T-helper 22 cell (primary cell): ENCODE data around the gene MT4.

Experiments used
- DNase-seq: peaks from one replicate; pipeline ENCODE4 v3.0.0-alpha.2; 2020; ENCODE audit warnings: low read depth

MT4 gene

DNA sequence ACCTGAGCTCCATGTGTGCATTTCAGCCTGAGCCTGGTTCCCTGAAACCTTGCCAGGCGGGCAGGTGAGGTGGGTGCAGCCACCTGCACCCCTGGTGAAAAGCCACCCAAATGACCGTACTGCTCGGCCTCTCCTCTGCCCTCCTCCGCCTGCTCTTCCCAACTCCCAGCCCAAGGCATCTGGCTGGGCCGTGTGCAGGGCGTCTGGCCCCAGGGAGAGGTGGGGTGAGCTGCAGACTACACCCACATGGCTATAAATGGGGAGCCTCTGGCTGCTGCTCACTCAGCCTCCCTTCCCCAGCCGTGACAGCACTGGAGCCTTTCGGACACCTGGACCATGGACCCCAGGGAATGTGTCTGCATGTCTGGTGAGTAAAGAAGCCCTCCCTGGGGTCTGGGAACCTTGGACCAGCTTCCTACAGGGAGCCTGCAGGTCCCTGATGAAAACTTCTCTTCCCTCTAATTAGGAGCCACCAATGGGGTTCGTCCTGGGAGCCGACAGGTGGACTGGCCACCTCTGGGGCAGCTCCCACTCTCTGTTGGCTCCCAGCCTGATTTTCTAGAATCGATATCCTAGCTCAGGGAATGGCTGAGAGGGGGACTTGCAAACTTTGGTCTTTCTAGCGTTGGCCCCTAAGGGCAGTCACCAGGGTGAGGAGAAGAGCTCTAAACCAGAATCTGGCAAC lies at the start of gene MT4:
Gene MT4 (plus strand): TSS at position 281 of the 685 bp plus-strand sequence. CDS start 56 bp downstream, at position 337.
- DNase-seq = no peak

GRCh38 chr16:56515665-56516064 lies 49.2 kb upstream of the MT4 start:
- no peak for DNase-seq

- no peak for DNase-seq
These were observed 47.7 kb upstream of the MT4 start for GRCh38 chr16:56517206-56517605.

DNA sequence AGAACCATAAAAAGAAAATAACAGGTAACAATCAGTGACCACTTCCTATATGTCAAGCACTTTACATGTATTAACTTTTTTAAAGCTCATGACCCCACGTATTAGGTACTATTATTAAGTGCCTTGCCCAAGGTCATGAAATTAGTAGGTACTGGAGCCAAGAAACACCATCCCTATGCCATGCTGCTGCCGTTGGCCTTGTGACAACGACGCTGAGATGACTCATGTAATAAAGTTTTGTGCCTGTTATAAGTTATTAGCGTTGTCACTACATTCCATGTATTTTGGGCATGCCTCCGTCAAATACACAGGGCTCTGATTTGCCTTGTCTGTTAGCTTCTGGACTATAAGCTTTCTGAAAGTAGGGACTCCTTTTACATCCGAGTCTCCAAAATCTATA lies 46.4 kb upstream of the MT4 start:
- DNase-seq = no peak

GRCh38 chr16:56519459-56520250 lies 45.2 kb upstream of the MT4 start, which contains the start of gene BBS2:
BBS2 (minus strand) TSS chr16:56520024; CDS start chr16:56519862, 162 bp downstream.
- peak; percentile 76 for DNase-seq

GRCh38 chr16:56520251-56520577 lies 44.7 kb upstream of the MT4 start:
- DNase-seq = no peak

- DNase-seq = no peak
These were observed 39.6 kb upstream of the MT4 start for GRCh38 chr16:56525236-56525635.

GRCh38 chr16:56530872-56531271 lies 34.0 kb upstream of the MT4 start:
- no peak for DNase-seq

DNA sequence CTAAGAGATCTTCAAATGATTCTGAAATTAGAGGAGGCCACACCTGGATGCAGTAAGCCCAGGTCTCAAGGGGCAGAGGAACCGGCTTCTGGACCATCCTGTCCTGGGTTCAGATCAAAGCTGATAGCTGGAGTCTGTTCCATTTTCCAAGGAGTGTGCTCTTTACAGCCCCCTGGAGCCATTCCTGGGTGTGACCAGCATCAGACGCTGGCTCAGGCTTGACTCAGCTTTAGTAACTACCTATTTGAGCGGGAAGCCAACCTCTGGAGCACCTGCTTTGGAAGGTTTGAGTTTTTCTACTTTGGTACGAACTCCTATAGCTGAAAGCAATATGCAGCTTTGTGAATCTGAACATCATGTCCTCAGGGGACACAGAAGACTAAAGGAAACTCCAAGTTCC lies 32.2 kb upstream of the MT4 start:
- no peak for DNase-seq

DNA sequence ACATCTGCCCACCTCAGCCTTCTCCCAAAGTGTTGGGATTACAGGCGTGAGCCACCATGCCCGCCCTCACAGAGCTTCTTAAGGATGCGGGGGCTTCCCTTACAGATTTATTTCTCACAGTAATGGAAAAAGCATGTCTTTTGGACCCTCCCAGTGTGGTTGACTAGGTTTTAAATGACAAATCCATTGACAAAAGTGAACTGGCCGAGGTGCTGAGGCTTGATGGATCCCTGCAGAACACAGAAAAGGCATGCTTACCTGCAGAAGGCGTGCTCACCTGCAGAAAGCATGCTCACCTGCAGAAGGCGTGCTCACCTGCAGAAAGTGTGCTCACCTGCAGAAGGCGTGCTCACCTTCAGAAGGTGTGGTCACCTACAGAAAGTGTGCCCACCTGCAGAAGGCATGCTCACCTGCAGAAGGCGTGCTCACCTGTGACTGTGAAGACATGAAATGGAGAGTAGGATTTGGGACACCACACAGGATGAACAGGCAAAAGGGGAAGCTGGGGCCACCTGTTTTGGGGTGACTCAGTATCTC lies 30.0 kb upstream of the MT4 start:
- no peak for DNase-seq

GRCh38 chr16:56538331-56538730 lies 26.5 kb upstream of the MT4 start:
- no peak for DNase-seq

DNA sequence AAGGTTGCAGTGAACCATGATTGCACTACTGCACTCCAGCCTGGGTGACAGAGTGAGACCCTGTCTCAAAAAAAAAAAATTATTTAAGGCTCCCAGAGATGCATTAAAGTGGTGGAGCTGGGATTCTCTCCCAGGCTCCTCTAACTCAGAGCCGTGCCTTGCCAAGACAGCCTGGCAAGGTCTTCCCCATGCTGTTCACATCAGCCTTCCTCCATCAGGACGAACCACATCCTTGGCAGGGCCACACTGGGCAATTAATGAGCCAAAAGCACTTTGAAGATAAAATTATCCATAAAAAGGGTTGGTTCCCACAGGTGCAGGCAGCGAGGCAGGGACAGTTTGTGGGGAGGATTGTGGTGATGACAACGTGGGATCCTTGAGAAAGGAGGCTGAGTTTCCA lies 25.2 kb upstream of the MT4 start:
- no peak for DNase-seq

GRCh38 chr16:56542039-56542438 lies 22.8 kb upstream of the MT4 start:
- no peak for DNase-seq

DNA sequence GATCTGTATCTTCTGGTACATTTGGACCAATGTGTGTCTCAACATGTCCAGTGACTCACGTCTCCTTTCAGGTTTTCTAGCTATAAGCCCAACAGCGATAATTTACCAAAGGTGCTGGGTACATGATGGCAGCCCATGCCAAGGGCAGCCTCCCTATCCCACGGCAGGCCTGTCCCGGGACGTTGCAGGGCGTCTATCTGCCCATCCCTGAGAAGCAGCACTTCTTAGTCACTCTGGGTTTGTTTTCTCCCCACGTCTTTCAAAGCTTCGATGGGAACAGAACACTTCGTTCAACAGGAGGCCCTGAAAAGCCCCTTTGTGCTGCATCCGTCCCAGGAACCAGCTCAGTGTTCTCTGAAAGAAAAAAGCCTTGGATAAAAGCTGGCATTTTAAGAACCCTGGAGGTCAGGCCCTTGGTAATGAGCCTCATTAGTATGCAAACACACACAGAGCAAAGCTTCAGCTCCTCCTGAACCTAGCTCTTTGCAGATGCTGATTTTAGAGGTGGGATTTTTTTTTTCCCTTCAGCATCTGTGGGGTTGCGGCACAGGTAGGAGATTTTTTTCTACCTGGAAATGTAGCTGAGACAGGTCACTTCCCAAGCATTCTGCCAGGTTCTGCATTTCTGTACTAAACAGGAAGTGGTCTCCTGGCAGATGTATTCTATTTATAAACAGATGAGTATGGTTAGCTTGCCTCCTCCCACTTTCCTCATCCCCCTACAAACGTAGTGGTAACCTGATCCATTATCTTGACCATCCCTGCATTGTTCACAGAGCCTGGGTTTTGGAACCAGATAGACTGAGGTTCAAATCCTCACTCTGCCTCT lies 17.5 kb upstream of the MT4 start:
- DNase-seq = no peak

- no peak for DNase-seq
These were observed 16.8 kb upstream of the MT4 start for GRCh38 chr16:56547949-56548567.

- DNase-seq = no peak
These were observed 15.7 kb upstream of the MT4 start for GRCh38 chr16:56549161-56549560.

DNA sequence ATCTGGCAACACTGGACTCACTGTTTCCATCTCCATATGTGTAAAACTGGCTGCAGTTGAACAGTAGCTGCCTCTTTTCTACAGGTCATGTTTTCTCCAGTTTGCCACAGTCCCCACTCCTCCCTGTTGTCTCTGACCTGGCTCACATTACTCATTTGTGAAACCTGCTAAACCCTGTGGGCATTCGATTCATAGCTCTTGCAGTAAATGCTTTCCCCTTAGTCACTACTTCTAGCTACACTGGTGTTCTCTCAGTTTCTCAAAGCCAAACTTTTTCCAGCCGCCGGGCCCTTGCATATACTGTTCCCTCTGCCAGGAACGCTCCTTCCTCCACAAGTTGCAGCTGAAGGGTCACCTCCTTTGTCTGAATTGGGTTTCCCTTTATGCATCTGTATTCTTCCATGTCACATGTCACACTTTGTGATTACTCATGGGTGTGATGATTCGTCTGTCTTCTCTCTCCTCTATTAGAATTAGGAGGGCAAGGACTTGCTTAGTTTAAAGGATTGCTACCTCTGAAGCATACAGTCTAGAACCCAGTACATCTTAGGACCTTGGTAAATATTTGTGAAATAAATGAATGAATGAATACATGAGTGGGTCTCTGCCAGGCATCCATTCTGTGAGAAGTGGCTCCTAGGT lies 15.0 kb upstream of the MT4 start:
- no peak for DNase-seq

GRCh38 chr16:56551796-56552738 lies 12.8 kb upstream of the MT4 start:
- DNase-seq = no peak

- no peak for DNase-seq
These were observed 10.4 kb upstream of the MT4 start for GRCh38 chr16:56554441-56554840.

DNA sequence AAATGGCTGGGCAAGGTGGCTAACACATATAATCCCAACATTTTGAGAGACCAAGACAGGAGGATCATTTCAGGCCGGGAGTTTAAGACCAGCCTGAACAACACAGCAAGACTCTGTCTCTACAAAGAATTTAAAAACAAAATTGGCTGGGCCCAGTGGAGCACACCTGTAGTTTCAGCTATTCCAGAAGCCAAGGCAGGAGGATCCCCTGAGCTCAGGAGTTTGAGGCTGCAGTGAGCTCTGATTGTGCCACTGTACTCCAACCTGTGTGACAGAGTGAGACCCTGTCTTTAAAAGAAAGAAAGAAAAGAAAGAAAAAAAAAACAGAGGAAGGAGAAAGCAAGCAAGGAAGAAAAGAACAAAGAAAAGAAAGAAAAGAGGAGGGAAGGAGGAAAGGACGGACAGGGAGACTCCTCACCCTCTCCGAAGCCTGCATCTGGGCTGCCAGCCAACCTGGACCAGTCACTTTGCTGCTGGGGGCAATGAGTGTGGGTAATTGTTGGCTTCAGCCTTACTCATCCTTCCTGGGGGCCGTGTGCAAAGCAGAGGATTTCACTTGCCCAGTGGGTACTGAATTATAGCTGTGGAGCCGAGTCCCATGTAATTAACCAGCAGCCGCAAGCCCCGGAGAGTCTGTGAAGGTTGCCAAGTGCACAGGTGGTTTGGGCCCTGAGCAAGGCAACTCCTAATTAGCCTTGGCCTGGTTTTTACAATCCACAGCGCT lies 6.7 kb upstream of the MT4 start:
- DNase-seq = no peak
